HG03066 (cell line): ENCODE results near the gene ACSM4.
"Not testable (repeated sequence)": the region's sequence is repeated elsewhere in the genome, so short reads cannot be mapped to it uniquely, and the experiment has no call there.

Source experiments
- ATAC-seq: cut with Tn5 transposase; IDR thresholded peaks from one replicate; pipeline ENCODE4 v1.9.1; 2021; ENCODE audit warnings: low read depth; ENCODE audit not compliant: unreplicated experiment

Gene ACSM4

GRCh38 chr12:7324176-7324575 is 20.3 kb downstream of the ACSM4 start:
- ATAC-seq, result no peak

GRCh38 chr12:7327918-7328317 is 24.0 kb downstream of the ACSM4 start:
- no peak for ATAC-seq

GRCh38 chr12:7337790-7338189 is 33.9 kb downstream of the ACSM4 start:
- not testable (repeated sequence) for ATAC-seq

- ATAC-seq, result no peak
Measured at GRCh38 chr12:7339675-7340074, 35.8 kb downstream of the ACSM4 start.

- no peak for ATAC-seq
Measured at GRCh38 chr12:7344833-7345606, 41.1 kb downstream of the ACSM4 start.

GRCh38 chr12:7346551-7347225 is 42.8 kb downstream of the ACSM4 start:
- no peak for ATAC-seq

- ATAC-seq, result no peak
Measured at GRCh38 chr12:7349418-7349817, 45.5 kb downstream of the ACSM4 start.

GRCh38 chr12:7351177-7351576 is 47.3 kb downstream of the ACSM4 start:
- no peak for ATAC-seq

GRCh38 chr12:7352661-7353060 is 48.8 kb downstream of the ACSM4 start:
- ATAC-seq, result no peak

GRCh38 chr12:7354529-7354928 is 50.7 kb downstream of the ACSM4 start:
- ATAC-seq, result no peak

- ATAC-seq, result no peak
Measured at GRCh38 chr12:7361265-7361664, 57.4 kb downstream of the ACSM4 start.

GRCh38 chr12:7362734-7363133 is 58.9 kb downstream of the ACSM4 start:
- no peak for ATAC-seq

- no peak for ATAC-seq
Measured at GRCh38 chr12:7369274-7369729, 65.4 kb downstream of the ACSM4 start.

- ATAC-seq, result no peak
Measured at GRCh38 chr12:7373226-7373625, 69.4 kb downstream of the ACSM4 start.

GRCh38 chr12:7374423-7375144 is 70.7 kb downstream of the ACSM4 start:
- ATAC-seq, result no peak

- no peak for ATAC-seq
Measured at GRCh38 chr12:7375145-7375543, 71.3 kb downstream of the ACSM4 start.

GRCh38 chr12:7376196-7376595 is 72.3 kb downstream of the ACSM4 start:
- no peak for ATAC-seq
